Measurements from ENCODE around the gene SHCBP1. TPM values are rescaled to one million over a fixed set of nuclear protein-coding genes. Genes with fewer than 3 reads are reported as not detected.

Gene SHCBP1
- total and polyA plus RNA-seq, 2 of the 13 experiments (the other 11 are each of a cell fraction or from before 2014, with no cell fraction given) = 15.7 to 33.0 TPM

- TF ChIP-seq RAD51 (IDR thresholded peaks at IDR 0.05; ENCODE audit: borderline replicate concordance) (no peak), ZNF775 (CRISPR knock-in tag; IDR thresholded peaks at IDR 0.05; ENCODE audit: borderline replicate concordance) (no peak), MXD1 (CRISPR knock-in tag; IDR thresholded peaks at IDR 0.05) (peak; percentile 96; the same call in 1 of the 2 replicates), TEF (CRISPR knock-in tag; IDR thresholded peaks at IDR 0.05) (no peak), PRDM4 (CRISPR knock-in tag; IDR thresholded peaks at IDR 0.05; ENCODE audit: borderline replicate concordance) (no peak), CC2D1A (CRISPR knock-in tag; IDR thresholded peaks at IDR 0.05) (no peak), ZBTB20 (CRISPR knock-in tag; IDR thresholded peaks at IDR 0.05; ENCODE audit: borderline replicate concordance, low read depth) (no peak), DRAP1 (CRISPR knock-in tag; IDR thresholded peaks at IDR 0.05) (peak; percentile 72), USF2 (IDR thresholded peaks at IDR 0.05; ENCODE audit: low read depth, low read length) (no peak), USF2 (CRISPR knock-in tag; IDR thresholded peaks at IDR 0.05; ENCODE audit: borderline replicate concordance) (no peak), SMC3 (IDR thresholded peaks at IDR 0.05; ENCODE audit: low read length) (no peak), PAF1 (CRISPR knock-in tag; IDR thresholded peaks at IDR 0.05) (no peak), SP4 (CRISPR knock-in tag; IDR thresholded peaks at IDR 0.05) (peak; percentile 83), SOX6 (IDR thresholded peaks at IDR 0.05) (no peak), SOX6 (CRISPR knock-in tag; IDR thresholded peaks at IDR 0.05) (peak; percentile 52; the same call in 1 of the 2 replicates), HOXA5 (CRISPR knock-in tag; IDR thresholded peaks at IDR 0.05) (no peak), ETS1 (CRISPR knock-in tag; IDR thresholded peaks at IDR 0.05) (peak; percentile 49; the same call in 1 of the 2 replicates), GTF2F1 (IDR thresholded peaks at IDR 0.05; ENCODE audit: low read length) (no peak), JDP2 (CRISPR knock-in tag; IDR thresholded peaks at IDR 0.05; ENCODE audit: borderline replicate concordance) (no peak), MXI1 (IDR thresholded peaks at IDR 0.05; ENCODE audit: borderline replicate concordance, low read depth, low read length) (peak; percentile 99)
These were observed at the start of gene SHCBP1 (continued) for GRCh38 chr16:46621006-46621933.

Measured in HepG2 (cell line).